GM19455 (cell line): ENCODE results near the gene PRR32.
"Not testable (repeated sequence)": the region's sequence is repeated elsewhere in the genome, so short reads cannot be mapped to it uniquely, and the experiment has no call there.

Experiments used
- ATAC-seq: cut with Tn5 transposase; IDR thresholded peaks from one replicate; pipeline ENCODE4 v1.9.1; 2021; ENCODE audit not compliant: unreplicated experiment

Gene PRR32, protein sequence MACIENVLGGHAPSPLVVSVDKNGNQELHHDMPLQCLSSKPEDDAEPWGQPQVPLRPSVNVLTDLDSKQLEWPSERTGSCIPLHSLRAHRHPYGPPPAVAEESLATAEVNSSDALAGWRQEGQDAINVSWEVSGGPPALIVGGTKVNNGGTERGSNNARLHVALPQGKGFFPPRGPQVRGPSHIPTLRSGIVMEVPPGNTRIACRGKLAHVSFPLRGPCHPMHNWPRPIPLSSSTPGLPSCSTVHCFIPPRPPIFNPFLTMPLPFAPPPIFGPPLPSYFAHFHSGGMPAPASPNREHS

DNA sequence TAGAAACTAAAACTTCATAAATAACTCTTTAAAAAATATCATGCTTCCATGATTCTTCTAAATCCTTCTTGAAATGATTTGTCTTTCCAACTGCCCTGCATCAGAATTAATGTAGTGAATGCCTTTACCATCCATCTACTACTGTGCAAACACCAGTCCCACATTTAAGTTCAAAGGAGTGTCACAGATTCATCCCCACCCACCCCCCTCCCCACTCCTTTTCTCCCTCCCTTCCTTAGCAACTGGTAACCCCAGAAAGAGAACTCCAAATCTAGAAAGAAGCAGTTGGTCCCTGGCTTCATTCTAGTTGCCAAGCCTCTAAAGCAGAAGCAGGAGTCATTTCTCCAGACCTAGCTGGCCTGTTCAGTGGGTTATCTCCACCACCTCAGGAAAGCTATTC is at the start of gene PRR32:
Gene PRR32, plus strand, starts transcription at position 301 of the 400 bp plus-strand sequence. CDS start 115 bp downstream, outside the sequence.
- no peak for ATAC-seq

- ATAC-seq = no peak
Measured at GRCh38 chrX:126770179-126770578, 49.4 kb upstream of the PRR32 start.

- ATAC-seq = no peak
Measured at GRCh38 chrX:126785539-126785938, 34.0 kb upstream of the PRR32 start.

DNA sequence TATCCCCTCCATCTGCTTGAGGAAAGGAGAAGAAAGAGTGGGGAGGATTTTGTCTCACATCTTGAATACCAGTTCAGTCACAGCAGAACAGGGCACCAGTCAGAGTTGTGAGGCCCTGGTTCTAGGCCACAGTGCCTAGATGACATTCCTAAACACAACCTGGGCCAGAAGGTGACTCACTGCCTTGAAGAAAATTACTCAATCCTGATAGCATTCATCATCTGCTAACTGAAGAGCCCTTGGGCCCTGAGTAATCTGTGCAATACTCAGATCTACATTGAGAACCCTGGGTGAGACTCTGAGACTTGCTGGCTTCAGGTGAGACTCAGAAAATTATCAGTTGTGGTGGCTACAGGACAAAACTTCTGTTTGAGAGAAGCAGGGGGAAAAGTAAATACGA is 20.5 kb upstream of the PRR32 start:
- no peak for ATAC-seq

DNA sequence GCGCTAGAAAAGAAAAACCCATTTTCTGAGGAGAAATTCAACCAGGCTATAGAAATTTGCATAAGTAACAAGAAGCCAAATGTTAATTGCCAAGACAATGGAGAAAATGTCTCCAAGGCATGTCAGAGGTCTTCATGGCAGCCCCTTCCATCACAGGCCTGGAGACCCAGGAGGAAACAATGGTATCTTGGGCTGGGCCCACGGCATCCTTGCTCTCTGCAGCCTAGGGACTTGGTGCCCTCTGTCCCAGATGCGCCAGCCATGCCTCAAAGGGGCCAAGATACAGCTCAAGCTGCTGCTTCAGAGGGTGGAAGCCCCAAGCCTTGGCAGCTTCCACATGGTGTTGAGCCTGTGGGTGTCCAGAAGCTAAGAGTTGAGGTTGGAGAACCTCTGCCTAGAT is 12.7 kb upstream of the PRR32 start:
- not testable (repeated sequence) for ATAC-seq

- no peak for ATAC-seq
Measured at GRCh38 chrX:126815806-126816205, 3.7 kb upstream of the PRR32 start.

GRCh38 chrX:126820700-126821420 is 1.3 kb downstream of the PRR32 start:
- no peak for ATAC-seq

DNA sequence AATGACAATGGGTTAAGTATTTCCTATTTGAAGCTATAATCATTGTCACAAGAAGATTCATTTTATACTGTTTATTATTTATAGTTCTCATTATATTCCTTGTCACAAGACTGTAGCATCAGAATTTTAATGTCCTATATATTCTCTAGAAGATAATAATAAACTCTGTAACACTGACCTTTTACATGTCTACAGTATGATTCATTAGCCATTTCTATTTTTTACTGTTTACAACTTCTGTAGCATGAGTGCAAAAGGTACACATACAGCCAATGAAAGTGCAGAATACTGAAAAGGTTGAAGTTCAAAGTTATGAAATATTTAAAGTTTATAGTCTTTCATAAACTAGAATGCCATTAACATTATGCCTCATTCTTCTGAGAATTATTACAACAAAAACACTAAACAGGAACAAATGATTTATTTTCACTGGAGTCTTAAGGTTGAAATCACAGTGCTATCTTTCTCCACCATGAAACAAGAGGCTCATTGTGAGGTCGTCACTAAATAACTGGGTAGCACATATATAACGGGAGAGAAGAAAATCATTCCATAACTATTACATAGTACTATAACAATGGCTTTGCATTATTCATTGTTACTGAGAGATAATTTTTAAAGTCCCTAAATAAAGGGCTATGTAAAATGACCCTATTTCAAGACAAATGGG is 4.9 kb downstream of the PRR32 start:
- no peak for ATAC-seq

GRCh38 chrX:126825566-126826193 is 6.2 kb downstream of the PRR32 start:
- ATAC-seq = no peak

- ATAC-seq = no peak
Measured at GRCh38 chrX:126836186-126836585, 16.7 kb downstream of the PRR32 start.

DNA sequence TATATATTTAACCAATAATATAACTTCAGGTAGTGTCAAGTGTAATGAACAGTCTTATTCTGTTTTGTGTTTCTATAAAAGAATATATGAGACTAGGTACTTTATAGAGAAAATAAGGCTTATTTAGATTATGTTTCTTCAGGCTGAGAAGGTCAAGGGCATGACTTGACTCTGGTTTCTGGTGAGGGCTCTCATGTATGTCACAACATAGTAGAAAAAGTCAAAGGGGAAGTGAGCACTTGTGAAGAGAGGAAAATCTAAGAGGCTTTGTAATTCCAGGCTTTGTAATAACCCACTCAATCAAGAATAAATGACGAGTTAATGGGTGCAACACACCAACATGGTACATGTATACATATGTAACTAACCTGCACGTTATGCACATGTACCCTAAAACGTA is 27.6 kb downstream of the PRR32 start:
- no peak for ATAC-seq

DNA sequence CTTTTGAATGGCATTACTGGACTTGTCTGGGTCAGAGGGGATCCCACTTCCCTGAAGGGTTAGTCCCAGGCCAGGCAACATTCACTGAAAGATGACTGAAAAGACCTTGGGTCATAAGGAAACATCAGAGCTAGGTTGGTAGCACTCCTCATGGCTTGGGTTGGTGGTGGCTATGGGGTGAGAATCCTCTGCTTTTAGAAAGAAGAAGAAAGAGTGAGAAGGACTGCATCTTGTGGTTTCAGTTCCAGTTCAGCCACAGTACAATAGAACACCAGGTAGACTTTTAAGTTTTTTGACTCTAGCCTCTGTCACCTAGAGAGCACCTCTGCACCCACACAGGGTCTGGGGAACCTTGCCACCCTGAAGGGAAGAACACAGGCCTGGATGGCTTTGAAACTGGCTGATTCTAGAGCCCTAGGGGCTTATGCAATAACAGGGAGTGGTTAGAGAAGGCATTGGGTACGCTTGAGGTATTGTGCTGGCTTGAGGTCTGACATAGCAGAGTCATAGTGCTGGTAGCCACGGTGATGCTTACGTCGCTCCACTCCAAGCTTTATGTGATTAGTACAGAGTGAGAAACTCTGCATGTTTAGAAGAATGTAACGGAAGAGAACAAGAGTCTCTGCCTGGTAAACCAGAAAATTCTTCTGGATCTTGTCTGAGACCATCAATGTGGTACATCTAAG is 36.5 kb downstream of the PRR32 start:
- ATAC-seq = no peak
